GM10266 (cell line): Measurements from ENCODE around the gene KIAA0319L.
A peak's percentile ranks its signal among the peaks of the same experiment; 100 is the strongest.

Experiments used
- DNase-seq: peaks from one replicate; pipeline ENCODE4 v3.0.0; 2012; ENCODE audit errors: extremely low spot score
- CTCF ChIP-seq: IDR thresholded peaks from 2 replicates; pipeline ENCODE4 v1.5.1; 2012; ENCODE audit warnings: mild to moderate bottlenecking, low read depth; ENCODE audit not compliant: control insufficient read depth, insufficient read depth; ENCODE audit errors: missing control alignments

KIAA0319L gene

GRCh38 chr1:35573198-35574124, 16.3 kb upstream of the KIAA0319L start, which contains the start of gene TFAP2E:
TSS of gene TFAP2E (plus strand) at chr1:35573314. CDS start at chr1:35573578, 264 bp downstream.
- DNase-seq, result no peak
- no peak for TF ChIP-seq CTCF

- TF ChIP-seq CTCF, result no peak
- DNase-seq, result no peak
Observed at GRCh38 chr1:35572296-35572695, 15.1 kb upstream of the KIAA0319L start.

GRCh38 chr1:35571263-35571662, 14.1 kb upstream of the KIAA0319L start:
- TF ChIP-seq CTCF, result no peak
- DNase-seq, result no peak

GRCh38 chr1:35570589-35571137, 13.5 kb upstream of the KIAA0319L start:
- no peak for DNase-seq
- TF ChIP-seq CTCF, result no peak

GRCh38 chr1:35569936-35570335, 12.7 kb upstream of the KIAA0319L start:
- no peak for DNase-seq
- no peak for TF ChIP-seq CTCF

- peak; percentile 91 for TF ChIP-seq CTCF
- peak; percentile 90 for DNase-seq
Observed at GRCh38 chr1:35568975-35569395, 11.8 kb upstream of the KIAA0319L start.
